Ectodermal cell (in vitro differentiated cells): ENCODE data around the gene MAN1A1.

Source experiments
- H3K27ac ChIP-seq: 2 replicates; pipeline ENCODE4 v1.7.0; 2013; ENCODE audit warnings: mild to moderate bottlenecking, low read depth, low read length; ENCODE audit not compliant: insufficient read depth, poor library complexity, severe bottlenecking
- H3K27me3 ChIP-seq: 2 replicates; pipeline ENCODE4 v1.7.0; 2013; ENCODE audit warnings: mild to moderate bottlenecking, low read length; ENCODE audit not compliant: insufficient read depth, control insufficient read depth, poor library complexity, severe bottlenecking
- H3K36me3 ChIP-seq: one replicate; pipeline ENCODE4 v1.7.0; 2013; ENCODE audit warnings: low read length; ENCODE audit not compliant: control insufficient read depth, insufficient read depth
- H3K4me1 ChIP-seq: one replicate; pipeline ENCODE4 v1.7.0; 2013; ENCODE audit warnings: low read length; ENCODE audit not compliant: control insufficient read depth, insufficient read depth
- H3K4me3 ChIP-seq: 2 replicates; pipeline ENCODE4 v1.7.0; 2013; ENCODE audit warnings: low read depth, low read length, control low read depth; ENCODE audit not compliant: insufficient read depth
- H3K9me3 ChIP-seq: 2 replicates; pipeline ENCODE4 v1.7.0; 2013; ENCODE audit warnings: mild to moderate bottlenecking, low read length, moderate library complexity; ENCODE audit not compliant: control insufficient read depth
- WGBS, 2 experiments: methylation state at CpG; one replicate each; pipeline ENCODE4 v1.1.7; 2013; ENCODE audit warnings: missing lambda C conversion rate in 2 of 2; 5-methylcytosine and 5-hydroxymethylcytosine counted together

MAN1A1 gene

DNA sequence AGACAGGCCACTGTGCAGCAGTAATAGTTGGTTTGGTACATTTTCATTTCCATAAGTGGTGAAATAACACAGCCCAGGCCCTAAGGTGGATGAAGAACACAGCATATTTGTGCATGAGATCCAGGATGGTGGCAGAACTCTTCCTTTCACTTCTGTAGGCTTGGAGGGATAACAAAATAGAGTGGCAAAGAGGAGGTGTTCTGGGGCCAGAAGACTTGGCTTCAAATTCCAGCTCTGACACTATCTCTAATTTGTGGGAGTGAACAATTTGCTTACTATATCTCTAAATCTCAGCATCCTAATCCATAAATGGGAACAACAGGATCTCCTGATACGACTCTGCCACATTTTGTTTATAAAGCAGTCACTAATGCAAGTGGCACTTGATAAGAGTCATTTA is 159.4 kb downstream of the MAN1A1 start:
- Histone ChIP-seq H3K4me1 (no peaks in the 10 kb centered on the region), H3K9me3 (no peaks in the 10 kb centered on the region), H3K36me3 (no peaks in the 10 kb centered on the region), H3K27ac (no peak overlapping the region), H3K27me3 (no peaks in the 10 kb centered on the region), H3K4me3 (no peak overlapping the region)
- WGBS, 2 experiments, result 90 to 100% methylated on average over 1 of the region's 1 CpG

DNA sequence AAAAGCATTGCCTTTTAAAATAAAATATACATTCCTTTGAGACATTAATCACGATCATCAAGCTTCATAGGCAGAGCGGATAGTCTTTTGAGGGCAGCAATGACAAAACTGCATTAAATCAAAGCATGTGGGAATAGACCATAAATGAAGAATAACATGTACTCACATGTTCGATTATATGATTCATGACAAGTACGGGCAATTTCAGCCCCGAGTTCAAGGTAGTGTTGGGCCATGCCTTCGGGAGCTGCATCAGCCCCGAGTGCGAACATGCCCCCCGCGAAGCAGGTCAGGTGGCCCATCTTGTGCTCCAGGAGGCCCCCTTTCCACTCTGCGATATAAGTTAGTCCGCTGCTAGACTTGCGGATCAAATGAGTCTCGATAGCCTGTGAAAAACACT is 160.1 kb downstream of the MAN1A1 start:
- H3K27me3 ChIP-seq, result no peaks in the 10 kb centered on the region
- H3K4me1 ChIP-seq, result no peaks in the 10 kb centered on the region
- H3K4me3 ChIP-seq, result no peak overlapping the region
- H3K27ac ChIP-seq, result no peak overlapping the region
- H3K36me3 ChIP-seq, result no peaks in the 10 kb centered on the region
- H3K9me3 ChIP-seq, result no peaks in the 10 kb centered on the region
- 76 to 78% methylated on average over 13 to 14 of the region's 14 CpGs for WGBS, 2 experiments

DNA sequence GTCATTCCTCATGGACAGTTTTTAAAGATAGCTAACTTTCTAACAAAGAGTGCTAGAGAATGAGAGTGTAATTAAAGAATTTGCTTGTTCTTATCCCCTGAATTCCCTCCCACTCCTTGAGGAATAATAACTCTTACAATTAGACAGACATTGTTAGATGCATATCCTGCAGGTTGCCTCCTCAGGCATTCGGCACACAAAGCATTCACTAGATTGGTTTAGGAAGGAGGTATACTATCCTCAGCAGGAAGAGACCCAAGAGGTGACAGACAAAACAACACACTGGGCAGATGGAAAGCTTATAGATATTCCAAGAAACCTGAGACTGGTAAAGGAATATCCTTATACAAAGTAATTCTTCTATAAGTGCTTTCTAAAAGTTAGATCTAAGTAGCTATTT is 162.0 kb downstream of the MAN1A1 start:
- no peaks in the 10 kb centered on the region for H3K4me1 ChIP-seq
- no peaks in the 10 kb centered on the region for H3K36me3 ChIP-seq
- no peak overlapping the region for H3K27ac ChIP-seq
- H3K27me3 ChIP-seq, result no peaks in the 10 kb centered on the region
- 67 to 75% methylated on average over 1 of the region's 1 CpG for WGBS, 2 experiments
- H3K4me3 ChIP-seq, result no peak overlapping the region
- H3K9me3 ChIP-seq, result no peaks in the 10 kb centered on the region

DNA sequence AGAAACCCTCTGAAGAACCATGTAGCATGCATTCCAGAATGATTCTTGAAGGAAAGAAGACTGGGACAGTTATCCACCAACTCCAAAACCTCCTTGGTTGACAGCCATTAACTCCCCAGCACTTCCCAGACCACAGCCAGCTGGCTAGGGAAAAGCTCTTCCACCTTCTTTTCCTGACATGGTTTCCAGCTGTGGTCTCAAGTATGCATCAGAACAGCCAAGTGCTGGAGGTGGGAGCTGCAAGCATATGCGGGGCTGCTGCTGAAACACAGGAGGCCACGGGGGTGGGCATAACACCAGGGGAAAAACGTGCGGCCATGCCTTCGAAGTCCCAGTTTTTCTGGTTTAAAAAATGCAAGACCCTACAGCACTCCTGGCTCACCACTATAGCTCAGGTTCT is 163.1 kb downstream of the MAN1A1 start:
- no peaks in the 10 kb centered on the region for H3K9me3 ChIP-seq
- H3K27me3 ChIP-seq, result no peaks in the 10 kb centered on the region
- 69 to 72% methylated on average over 5 of the region's 5 CpGs for WGBS, 2 experiments
- no peaks in the 10 kb centered on the region for H3K36me3 ChIP-seq
- H3K4me3 ChIP-seq, result no peak overlapping the region
- H3K27ac ChIP-seq, result no peak overlapping the region
- H3K4me1 ChIP-seq, result no peaks in the 10 kb centered on the region

DNA sequence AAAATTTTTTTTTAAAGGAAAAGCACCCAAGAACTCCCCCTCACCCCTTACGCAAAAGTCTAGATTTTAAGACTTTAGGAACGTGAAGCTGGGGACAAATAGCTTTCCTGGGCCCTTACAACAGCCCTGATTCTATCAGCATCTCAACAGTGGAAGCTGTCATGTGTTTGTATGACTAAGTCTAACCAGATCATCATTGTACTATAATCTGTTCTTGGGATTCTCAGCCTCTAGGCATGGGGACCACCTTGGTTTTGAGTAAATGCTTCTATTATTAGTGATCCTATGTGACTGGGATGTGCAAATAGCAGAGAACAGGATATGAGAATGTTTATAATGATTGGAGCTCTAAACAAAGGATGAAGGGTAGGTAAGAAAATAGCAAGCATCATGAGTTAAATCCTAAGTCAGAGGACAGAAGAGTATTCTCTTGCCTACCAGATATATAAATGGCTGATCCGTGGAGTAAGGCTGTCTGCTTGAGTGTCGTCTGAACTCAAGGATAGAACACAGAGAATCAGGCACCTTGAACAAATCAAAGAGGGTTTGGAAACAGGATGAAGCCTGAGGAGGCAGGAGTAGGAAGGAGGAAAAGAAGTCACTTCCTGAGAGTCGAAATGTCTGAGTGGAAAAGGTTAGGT is 165.4 kb downstream of the MAN1A1 start:
- no peaks in the 10 kb centered on the region for H3K4me1 ChIP-seq
- H3K36me3 ChIP-seq, result no peaks in the 10 kb centered on the region
- 89 to 96% methylated on average over 4 to 5 of the region's 5 CpGs for WGBS, 2 experiments
- no peaks in the 10 kb centered on the region for H3K27me3 ChIP-seq
- no peak overlapping the region for H3K27ac ChIP-seq
- H3K4me3 ChIP-seq, result no peak overlapping the region
- no peaks in the 10 kb centered on the region for H3K9me3 ChIP-seq

DNA sequence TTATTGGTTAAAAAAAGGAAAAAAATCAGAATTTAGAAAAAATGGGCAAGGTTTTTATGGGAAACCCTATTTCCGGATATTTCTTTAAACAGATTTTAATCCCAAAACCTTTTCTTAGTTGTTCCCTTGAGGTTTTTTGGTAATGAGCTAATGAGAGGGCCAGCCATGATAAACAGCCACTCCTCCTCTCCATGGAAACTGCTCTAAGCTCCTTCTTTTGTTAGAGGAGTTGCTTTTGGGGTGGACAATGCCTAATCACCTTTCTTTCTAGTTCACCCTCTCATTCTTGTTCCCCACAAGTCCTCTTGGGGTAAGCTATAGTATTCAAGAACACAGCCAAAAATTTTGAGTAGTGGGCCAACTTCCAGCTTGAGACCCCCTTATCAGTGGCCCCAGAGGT is 166.1 kb downstream of the MAN1A1 start:
- no peaks in the 10 kb centered on the region for H3K36me3 ChIP-seq
- no peaks in the 10 kb centered on the region for H3K9me3 ChIP-seq
- no peak overlapping the region for H3K4me3 ChIP-seq
- no peak overlapping the region for H3K27ac ChIP-seq
- 90% methylated on average over 1 of the region's 1 CpG; no CpG with 5 or more reads in 1 of the 2 experiments for WGBS, 2 experiments
- no peaks in the 10 kb centered on the region for H3K27me3 ChIP-seq
- no peaks in the 10 kb centered on the region for H3K4me1 ChIP-seq

DNA sequence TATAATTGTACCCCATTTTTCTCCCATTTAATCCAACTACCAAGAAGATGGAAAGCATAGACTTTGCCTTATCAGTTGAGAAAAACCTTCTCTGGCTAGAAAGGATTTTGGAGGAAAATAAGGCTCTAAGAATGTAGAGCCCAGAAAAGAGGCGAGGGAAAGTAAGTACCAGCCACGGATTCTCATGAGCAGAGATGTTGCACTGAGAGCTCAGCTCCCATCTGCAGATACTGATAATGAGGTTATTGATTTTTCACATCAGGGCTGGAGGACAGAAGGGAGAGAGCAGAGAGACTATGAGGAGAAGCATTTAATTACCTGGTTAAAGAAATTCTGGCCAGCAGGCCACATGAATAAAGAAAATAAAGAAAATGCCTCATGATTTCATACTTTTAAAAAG is 166.7 kb downstream of the MAN1A1 start:
- Histone ChIP-seq H3K4me3 (no peak overlapping the region), H3K4me1 (no peaks in the 10 kb centered on the region), H3K27ac (no peak overlapping the region), H3K36me3 (no peaks in the 10 kb centered on the region), H3K27me3 (no peaks in the 10 kb centered on the region), H3K9me3 (no peaks in the 10 kb centered on the region)
- 90 to 94% methylated on average over 2 of the region's 2 CpGs for WGBS, 2 experiments

DNA sequence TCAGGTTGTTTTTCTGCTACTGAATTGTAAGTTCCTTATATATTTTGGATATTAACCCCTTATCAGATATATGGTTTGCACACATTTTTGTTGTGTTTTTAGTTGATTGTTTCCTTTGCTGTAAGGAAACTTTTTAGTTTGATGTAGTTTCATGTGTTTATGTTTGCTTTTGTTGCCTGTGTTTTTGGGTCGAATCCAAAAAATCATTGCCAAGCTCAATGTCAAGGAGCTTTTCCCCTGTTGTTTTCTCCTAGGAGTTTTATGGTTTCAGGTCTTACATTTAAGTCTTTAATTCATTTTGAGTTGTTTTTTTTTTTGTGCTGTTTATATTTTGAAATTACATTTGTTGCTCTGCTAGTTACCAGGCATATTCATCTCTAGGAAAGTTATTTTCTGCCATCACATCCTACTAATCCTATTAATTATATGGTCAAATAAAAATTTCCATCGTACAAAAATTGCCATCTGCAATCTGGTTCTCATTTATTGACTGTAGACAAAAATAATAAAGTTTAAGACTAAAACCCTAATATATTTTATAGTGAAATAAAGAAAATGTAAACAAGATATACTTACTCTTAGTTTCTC is 167.3 kb downstream of the MAN1A1 start:
- 97 to 100% methylated on average over 1 to 2 of the region's 2 CpGs for WGBS, 2 experiments
- no peaks in the 10 kb centered on the region for H3K36me3 ChIP-seq
- no peaks in the 10 kb centered on the region for H3K9me3 ChIP-seq
- no peak overlapping the region for H3K27ac ChIP-seq
- H3K4me1 ChIP-seq, result no peaks in the 10 kb centered on the region
- H3K27me3 ChIP-seq, result no peaks in the 10 kb centered on the region
- no peak overlapping the region for H3K4me3 ChIP-seq

DNA sequence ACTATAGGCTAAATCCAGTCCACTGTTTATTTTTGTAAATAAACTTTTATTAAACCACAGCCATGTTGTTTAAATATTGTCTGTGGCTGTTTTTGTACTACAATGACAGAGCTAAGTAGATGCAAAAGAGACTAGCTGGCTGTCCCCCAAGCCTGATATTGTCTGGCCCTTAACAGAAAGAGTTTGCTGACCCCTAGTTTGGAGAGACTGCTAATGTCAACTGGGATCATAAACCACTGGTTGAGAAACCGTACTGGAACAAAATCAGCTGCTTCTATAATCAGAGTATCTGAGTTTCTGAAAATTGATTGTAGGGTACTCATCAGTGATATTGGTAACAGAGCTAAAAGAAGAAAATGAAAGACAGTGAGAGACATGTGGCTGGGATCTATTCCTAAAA is 168.5 kb downstream of the MAN1A1 start:
- no peaks in the 10 kb centered on the region for H3K27me3 ChIP-seq
- H3K9me3 ChIP-seq, result no peaks in the 10 kb centered on the region
- no peak overlapping the region for H3K27ac ChIP-seq
- no peak overlapping the region for H3K4me3 ChIP-seq
- 92 to 96% methylated on average over 1 of the region's 1 CpG for WGBS, 2 experiments
- no peaks in the 10 kb centered on the region for H3K36me3 ChIP-seq
- H3K4me1 ChIP-seq, result no peaks in the 10 kb centered on the region

DNA sequence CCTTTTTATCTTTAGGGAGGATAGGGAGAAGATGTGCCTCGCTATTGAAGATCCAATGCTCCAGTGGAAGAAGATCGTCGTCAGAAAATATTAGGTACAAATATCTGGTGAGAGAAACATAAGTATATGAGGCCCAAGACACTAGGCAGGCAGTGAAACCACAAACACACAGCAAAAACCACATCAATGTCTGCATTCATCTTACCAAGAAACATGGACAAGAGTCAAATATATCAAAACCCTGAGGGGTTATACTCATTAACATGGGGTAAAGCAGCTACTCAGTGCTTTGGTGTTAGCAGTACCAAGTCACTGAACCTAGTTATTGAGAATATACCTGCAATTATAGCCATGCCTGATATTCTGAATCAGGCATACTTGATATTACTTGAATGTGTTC is 169.7 kb downstream of the MAN1A1 start:
- no peak overlapping the region for H3K4me3 ChIP-seq
- H3K36me3 ChIP-seq, result no peaks in the 10 kb centered on the region
- no peaks in the 10 kb centered on the region for H3K27me3 ChIP-seq
- WGBS, 2 experiments, result 97 to 100% methylated on average over 3 of the region's 3 CpGs
- no peaks in the 10 kb centered on the region for H3K9me3 ChIP-seq
- H3K27ac ChIP-seq, result no peak overlapping the region
- no peaks in the 10 kb centered on the region for H3K4me1 ChIP-seq
